Stimulated activated CD8-positive, alpha-beta memory T cell treated with anti-CD3 and anti-CD28 coated beads, Interleukin-15, amount 100 ng/mL, for 24 hours (primary cell): Measurements from ENCODE around the gene DNAJC1.

ENCODE experiments used
- DNase-seq: peaks from one replicate; pipeline ENCODE4 v3.0.0-alpha.2; 2020; ENCODE audit warnings: low read depth

Gene DNAJC1

DNA sequence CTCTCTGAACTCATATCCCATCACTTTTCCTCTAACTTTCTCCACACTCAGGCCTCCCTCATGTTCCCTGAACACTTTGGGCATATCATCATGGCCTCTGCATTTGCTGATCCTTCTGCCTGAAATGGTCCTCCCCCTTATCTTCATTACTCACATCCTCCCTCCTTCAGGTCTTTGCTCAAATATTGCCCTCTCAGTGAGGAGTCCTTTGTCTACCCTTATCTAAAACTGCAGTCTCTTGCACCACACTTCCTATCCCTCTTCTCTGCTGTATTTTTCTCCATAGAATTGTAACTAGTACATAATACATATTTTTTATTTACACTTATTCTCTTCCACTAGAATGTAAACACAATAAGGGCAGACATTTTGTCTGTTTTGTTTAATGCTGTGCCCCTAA, 41.7 kb downstream of the DNAJC1 start:
- DNase-seq, result no peak

DNA sequence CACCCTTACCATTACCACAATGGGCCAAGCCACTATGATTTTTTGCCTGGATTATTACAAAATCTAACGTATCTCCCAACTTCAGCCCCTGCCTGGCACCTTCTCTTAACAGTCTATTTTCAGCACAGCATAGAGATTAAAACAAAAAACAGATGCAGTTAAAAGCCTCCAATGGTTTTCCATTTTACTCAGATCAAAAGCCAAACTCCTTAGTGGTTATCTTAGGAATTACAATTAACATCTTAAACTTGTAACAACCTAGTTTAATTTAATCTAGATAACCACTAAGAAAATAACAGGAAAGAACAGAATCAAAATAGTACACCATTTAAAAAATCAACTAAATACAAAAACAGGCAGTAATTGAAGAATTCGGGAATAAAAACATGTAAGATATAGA, 43.5 kb downstream of the DNAJC1 start:
- DNase-seq, result no peak

DNA sequence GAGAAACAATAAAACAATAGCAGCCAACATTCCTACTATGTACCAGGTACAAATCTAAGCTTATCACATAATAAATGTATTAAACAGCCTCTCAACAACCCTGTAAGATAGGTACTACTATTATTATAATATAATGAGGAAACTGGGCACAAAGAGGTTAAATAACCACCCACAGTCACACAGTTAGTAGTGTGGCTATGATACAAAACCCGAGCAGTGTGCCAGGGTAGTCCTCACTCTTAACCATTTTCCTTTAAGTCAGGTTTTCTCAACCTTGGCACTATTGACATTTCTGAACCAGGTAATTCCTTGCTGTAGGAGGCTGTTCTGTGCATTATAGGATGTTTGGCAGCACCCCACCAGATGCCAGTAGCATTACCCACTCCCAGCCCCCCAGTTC, 48.8 kb downstream of the DNAJC1 start:
- DNase-seq, result no peak

- no peak for DNase-seq
Observed at GRCh38 chr10:21954132-21954531, 49.4 kb downstream of the DNAJC1 start.

- DNase-seq, result no peak
Observed at GRCh38 chr10:21953585-21954057, 49.9 kb downstream of the DNAJC1 start.

- no peak for DNase-seq
Observed at GRCh38 chr10:21950566-21950965, 53.0 kb downstream of the DNAJC1 start.

DNA sequence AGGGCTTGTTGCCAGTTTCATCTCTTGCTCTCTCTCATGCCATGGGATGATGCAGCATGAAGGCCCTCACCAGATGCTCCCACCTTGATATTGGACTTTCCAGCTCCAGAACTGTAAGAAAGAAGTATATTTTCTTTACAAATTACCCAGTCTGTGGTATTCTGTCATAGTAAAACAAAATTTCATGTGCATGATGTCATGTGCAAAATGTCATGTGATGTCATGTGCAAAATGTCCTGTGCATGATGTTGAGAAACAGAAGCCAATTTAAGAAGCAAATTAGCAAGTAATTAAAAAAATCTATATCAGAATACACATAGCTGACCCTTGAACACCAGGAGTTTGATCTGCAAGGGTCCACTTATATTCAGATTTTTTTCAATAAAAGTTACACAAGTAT, 56.6 kb downstream of the DNAJC1 start:
- DNase-seq, result no peak

DNA sequence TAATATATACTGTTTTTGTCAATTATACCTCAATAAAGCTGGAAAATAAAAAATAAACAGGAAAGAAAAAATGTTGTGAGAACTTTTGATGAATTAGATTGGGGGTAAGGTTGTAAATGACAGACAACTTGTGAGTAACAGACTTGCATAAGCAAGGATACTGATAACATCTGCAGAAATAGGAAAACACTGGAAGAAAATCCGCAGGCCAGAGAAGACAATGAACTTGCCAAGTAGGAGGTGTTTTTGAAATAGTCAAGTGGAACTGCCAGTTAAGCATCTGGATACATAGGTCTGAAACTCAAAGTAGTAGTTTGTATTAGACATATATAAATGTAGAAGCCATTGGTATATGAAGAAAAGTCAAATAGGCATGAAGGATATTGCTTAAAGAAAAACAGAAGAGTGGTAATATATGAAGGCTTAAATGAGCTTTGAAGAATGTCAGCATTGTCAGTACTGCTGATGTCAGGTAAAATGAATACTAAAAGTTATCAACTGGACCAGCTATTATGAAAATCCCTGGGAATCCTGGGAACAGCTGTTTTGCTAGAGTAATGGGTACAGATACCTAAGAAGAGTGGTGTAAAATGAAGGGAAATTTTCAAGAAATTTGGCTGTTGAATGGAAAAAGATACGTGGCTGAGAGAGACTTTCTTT, 58.7 kb downstream of the DNAJC1 start:
- DNase-seq, result no peak

DNA sequence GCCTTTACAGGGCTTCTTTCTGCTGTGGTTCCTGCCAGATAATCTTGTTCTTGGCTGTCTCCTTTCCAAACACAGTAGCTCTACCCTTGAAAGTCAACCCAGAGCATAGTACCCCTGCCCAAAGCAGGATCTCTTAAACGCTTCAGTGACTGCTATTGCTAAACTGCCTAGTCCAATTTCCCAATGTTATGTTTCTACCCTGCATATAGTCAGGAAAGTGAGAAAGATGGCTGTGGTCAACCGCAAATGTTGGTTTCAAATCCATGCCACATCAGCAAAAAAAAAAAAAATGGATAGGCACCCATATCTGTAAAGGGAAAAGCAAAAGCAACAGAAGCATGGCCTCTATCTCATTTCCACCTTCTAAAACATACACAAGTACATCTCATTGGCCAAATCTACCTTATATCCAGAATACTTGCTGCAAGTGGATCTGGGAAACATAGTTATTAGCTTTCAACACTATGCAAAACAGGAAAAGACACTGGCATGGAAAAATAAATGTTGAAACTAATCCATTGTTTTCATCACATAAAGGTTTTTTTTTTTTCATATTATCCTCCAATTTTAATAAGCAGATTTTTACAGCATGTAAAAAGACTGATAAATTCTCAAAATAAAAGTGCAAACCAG, 59.8 kb downstream of the DNAJC1 start:
- no peak for DNase-seq

- DNase-seq, result no peak
Observed at GRCh38 chr10:21935439-21936023, 68.0 kb downstream of the DNAJC1 start.

- no peak for DNase-seq
Observed at GRCh38 chr10:21934307-21934706, 69.2 kb downstream of the DNAJC1 start.

- no peak for DNase-seq
Observed at GRCh38 chr10:21929070-21929469, 74.5 kb downstream of the DNAJC1 start.

DNA sequence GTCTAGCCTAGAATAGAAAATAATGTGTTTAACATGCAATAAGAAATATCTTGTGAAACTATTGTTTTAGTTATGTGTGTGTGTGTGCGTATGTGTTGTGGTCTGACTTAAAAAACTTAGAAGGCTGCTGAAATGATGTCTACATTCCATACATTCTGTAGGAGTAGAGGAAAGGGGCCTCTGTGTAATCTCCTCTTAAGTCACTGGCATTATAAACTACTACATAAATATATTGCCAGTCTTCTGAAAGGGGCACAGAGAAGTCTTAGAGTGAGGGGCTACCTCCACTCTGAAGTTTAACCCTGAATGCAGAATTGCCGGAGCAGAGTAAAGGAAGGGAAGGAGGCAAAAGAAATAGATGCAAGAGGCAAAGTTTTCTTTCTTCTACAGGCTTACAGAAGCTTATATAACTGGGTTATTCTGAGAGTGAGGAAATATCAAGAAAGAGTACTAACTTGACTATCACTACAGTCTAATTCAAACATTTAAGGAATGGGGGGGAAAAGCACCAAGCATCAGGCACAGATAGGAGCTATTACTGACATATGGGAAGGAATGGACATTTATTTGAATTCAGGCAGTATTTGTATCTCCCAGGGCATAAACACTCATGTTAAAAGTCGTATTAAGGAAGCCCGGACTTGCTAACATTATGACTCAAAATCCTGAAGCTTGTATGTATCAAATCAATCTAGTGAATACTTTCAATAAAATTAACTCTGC, 75.7 kb downstream of the DNAJC1 start:
- no peak for DNase-seq

GRCh38 chr10:21926949-21927348, 76.6 kb downstream of the DNAJC1 start:
- no peak for DNase-seq

- no peak for DNase-seq
Observed at GRCh38 chr10:21926358-21926925, 77.1 kb downstream of the DNAJC1 start.

DNA sequence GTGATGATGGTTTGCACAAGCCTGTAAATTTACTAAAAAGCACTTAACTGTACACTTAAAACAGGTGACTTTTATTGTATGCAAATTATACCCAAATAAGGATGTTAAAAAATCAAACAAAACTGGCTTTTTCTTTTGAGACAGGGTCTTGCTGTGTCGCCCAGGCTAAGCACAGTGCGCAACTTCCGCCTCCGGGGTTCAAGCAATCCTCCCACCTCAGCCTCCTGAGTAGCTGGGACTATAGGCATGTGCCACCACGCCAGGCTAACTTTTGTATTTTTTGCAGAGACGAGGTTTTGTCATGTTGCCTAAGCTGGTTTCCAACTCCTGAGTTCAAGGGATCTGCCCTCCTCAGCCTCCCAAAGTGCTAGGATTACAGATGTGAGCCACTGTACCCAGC, 77.7 kb downstream of the DNAJC1 start:
- DNase-seq, result no peak

DNA sequence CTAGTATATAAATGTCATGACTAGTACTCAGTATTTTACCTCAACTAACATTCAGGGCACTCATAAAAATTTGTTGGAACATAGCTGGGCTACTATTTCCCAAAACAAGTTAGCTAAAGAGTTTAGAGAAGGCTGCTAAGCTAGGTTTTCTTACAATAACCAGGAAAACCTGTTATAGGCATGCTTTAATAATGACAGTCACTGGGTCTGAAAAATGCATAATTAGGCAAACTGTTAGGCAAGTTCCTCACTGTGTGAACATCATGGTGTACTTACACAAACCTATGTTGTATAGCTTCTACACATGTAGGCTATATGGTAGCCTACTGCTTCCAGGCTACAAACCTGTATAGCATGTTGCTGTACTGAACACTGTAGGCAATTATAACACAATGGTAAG, 79.0 kb downstream of the DNAJC1 start:
- no peak for DNase-seq

DNA sequence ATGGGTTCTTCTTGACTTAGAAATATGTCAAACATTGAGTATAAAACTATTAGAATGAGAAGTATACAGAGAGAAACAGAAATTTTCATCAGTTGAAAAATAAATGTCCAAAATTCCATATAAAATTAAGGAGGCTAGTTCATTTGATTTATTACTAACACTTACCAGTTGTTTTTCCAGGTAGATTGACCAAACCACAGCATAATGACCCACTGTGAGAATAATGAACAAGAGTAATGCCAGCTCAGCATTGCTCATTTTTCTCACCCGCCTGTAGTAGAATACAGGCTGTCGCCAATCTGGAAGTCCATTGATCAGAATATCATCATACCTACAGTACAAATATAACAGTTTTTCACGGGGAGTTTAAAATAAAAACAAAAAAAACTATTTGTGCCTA, 82.9 kb downstream of the DNAJC1 start:
- no peak for DNase-seq

DNA sequence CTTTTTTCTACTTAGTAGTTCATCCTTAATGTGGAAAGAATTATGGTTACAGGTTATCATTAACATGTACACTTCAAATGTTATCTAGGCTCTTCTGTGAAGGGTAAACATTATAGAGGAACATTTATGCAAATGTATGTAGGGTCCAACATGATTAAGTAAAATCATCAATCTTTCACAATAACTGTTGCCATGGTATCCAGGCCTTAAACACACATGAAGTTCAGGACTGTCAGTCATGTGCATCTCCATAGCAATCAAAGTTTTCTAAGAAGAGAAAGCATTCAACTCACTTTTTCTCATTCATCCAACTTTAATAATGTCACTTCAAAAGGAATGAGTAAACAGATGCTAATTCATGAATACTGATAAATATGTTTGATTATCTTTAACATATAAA, 83.6 kb downstream of the DNAJC1 start:
- no peak for DNase-seq

GRCh38 chr10:21919117-21919516, 84.4 kb downstream of the DNAJC1 start:
- no peak for DNase-seq

- no peak for DNase-seq
Observed at GRCh38 chr10:21912625-21913024, 90.9 kb downstream of the DNAJC1 start.

DNA sequence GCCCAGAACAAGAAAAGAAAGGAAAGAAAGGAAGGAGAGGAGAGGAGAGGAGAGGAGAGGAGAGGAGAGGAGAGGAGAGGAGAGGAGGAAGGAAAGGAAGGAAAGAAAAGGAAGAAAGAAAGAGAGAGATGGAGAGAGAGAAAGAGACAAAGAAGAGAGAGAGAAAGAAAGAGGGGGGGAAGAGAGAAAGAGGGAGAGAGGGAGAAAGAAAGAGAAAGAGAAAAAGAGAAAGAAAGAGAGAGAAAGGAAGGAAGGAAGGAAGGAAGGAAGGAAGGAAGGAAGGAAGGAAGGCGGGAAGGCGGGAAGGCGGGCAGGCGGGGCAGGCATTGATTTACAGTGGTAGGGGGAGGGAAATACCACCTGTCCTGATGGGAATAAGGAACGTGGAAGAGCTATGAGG, 92.7 kb downstream of the DNAJC1 start:
- no peak for DNase-seq

DNA sequence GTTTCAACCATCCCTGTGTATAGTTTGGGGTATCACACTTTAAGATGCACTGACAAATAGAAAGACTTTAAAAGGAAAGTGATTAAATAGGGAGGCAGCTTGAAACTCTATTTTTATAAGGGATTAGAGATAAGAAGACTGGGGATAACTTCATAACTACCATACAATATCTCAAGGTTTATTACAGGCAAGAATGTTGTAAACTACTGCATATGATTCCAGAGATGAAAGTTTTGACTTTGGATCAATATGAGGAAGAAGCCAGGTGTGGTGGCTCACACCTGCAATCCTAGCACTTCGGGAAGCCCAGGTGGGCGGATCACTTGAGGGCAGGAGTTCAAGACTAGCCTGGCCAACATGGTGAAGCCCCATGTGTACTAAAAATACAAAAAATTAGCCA, 96.1 kb downstream of the DNAJC1 start:
- DNase-seq, result no peak
